Smooth muscle cell (in vitro differentiated cells): ENCODE data around the gene CNTNAP2. TPM values are rescaled to one million over a fixed set of nuclear protein-coding genes. Genes with fewer than 3 reads are reported as not detected.

Experiments
- DNase-seq: peaks from one replicate; lab custom pipeline; 2025; ENCODE audit not compliant: unreplicated experiment; lab: John Stamatoyannopoulos, UW
- H2AFZ ChIP-seq: fragments of 200-600 bp; sonication (generic); 2 replicates; pipeline ENCODE4 v1.6.0; 2016; ENCODE audit warnings: antibody characterized with exemption, low read depth, mild to moderate bottlenecking
- H3F3A ChIP-seq: fragments of 200-600 bp; sonication (generic); 2 replicates; pipeline ENCODE4 v1.6.0; 2017; ENCODE audit warnings: antibody characterized with exemption, low read depth
- H3K27ac ChIP-seq: fragments of 200-600 bp; sonication (generic); 2 replicates; pipeline ENCODE4 v1.5.1; 2016; ENCODE audit warnings: low read depth, mild to moderate bottlenecking
- H3K27me3 ChIP-seq: fragments of 200-600 bp; sonication (generic); 2 replicates; pipeline ENCODE4 v1.6.1; 2016; ENCODE audit warnings: low read depth, mild to moderate bottlenecking
- H3K36me3 ChIP-seq: fragments of 200-600 bp; sonication (generic); 2 replicates; pipeline ENCODE4 v1.5.1; 2016; ENCODE audit warnings: low read depth
- H3K4me1 ChIP-seq: fragments of 200-600 bp; sonication (generic); 2 replicates; pipeline ENCODE4 v1.5.1; 2016; ENCODE audit warnings: low read depth
- H3K4me2 ChIP-seq: fragments of 200-600 bp; sonication (generic); 2 replicates; pipeline ENCODE4 v1.6.0; 2016; ENCODE audit warnings: mild to moderate bottlenecking
- H3K4me3 ChIP-seq: fragments of 200-600 bp; sonication (generic); 2 replicates; pipeline ENCODE4 v1.5.1; 2016; ENCODE audit warnings: mild to moderate bottlenecking
- H3K79me2 ChIP-seq: fragments of 200-600 bp; sonication (generic); 2 replicates; pipeline ENCODE4 v1.6.0; 2016; ENCODE audit warnings: low read depth, mild to moderate bottlenecking
- H3K9ac ChIP-seq: fragments of 200-600 bp; sonication (generic); 2 replicates; pipeline ENCODE4 v1.6.0; 2016; ENCODE audit warnings: low read depth
- H3K9me3 ChIP-seq: fragments of 200-600 bp; sonication (generic); replicated peaks from 2 replicates; pipeline ENCODE4 v1.5.1; 2016; ENCODE audit warnings: low read depth
- H4K20me1 ChIP-seq: fragments of 200-600 bp; sonication (generic); 2 replicates; pipeline ENCODE4 v1.6.0; 2016; ENCODE audit warnings: low read depth
- CTCF ChIP-seq: fragments of 200-600 bp; sonication (generic); IDR thresholded peaks from 2 replicates; pipeline ENCODE4 v1.5.1; 2017; ENCODE audit warnings: borderline replicate concordance, mild to moderate bottlenecking, antibody characterized with exemption; ENCODE audit not compliant: insufficient read depth, poor library complexity, severe bottlenecking
- WGBS: methylation state at CpG from one replicate; pipeline ENCODE4 v1.1.7; 2016; ENCODE audit warnings: low lambda C conversion rate; 5-methylcytosine and 5-hydroxymethylcytosine counted together
- polyA plus RNA-seq: library from polyadenylated mRNA; unstranded; fragments of >200 nt; fragmentation: Nextera tagmentation; extraction: Ambion mirVana; gene quantifications from 2 replicates; pipeline ENCODE4 v1.2.1, GENCODE V29; 2016
- total RNA-seq: library from RNA; depleted of rRNA; stranded (reverse); fragments of >200 nt; gene quantifications from 2 replicates; pipeline ENCODE4 v1.2.3, GENCODE V29; 2014

Gene CNTNAP2
- total and polyA plus RNA-seq, 2 experiments from 2014 or later, result 1.7 to 9.0 TPM

- Histone ChIP-seq H3K4me3 (no peak overlapping the region), H4K20me1 (no peaks in the 10 kb centered on the region), H3F3A (no peaks in the 10 kb centered on the region), H3K27me3 (no peaks in the 10 kb centered on the region), H3K9ac (no peak overlapping the region), H3K4me1 (no peaks in the 10 kb centered on the region), H2AFZ (no peak overlapping the region), H3K36me3 (no peaks in the 10 kb centered on the region), H3K79me2 (no peaks in the 10 kb centered on the region), H3K9me3 (no peaks in the 10 kb centered on the region), H3K4me2 (no peak overlapping the region), H3K27ac (no peak overlapping the region)
- TF ChIP-seq CTCF, result no peak
- 82% methylated on average over 12 of the region's 12 CpGs for WGBS
- DNase-seq, result no peak
Observed at GRCh38 chr7:146781352-146782116, 664.9 kb downstream of the CNTNAP2 start.

- H3K4me1 ChIP-seq, result peaks cover 11% of the 10 kb centered on the region
- H3K27me3 ChIP-seq, result no peaks in the 10 kb centered on the region
- no peaks in the 10 kb centered on the region for H3K36me3 ChIP-seq
- DNase-seq, result no peak
- no peaks in the 10 kb centered on the region for H4K20me1 ChIP-seq
- H3K4me2 ChIP-seq, result no peak overlapping the region
- no peaks in the 10 kb centered on the region for H3K9me3 ChIP-seq
- no peak overlapping the region for H3K27ac ChIP-seq
- H3K4me3 ChIP-seq, result no peak overlapping the region
- TF ChIP-seq CTCF, result no peak
- H3F3A ChIP-seq, result no peaks in the 10 kb centered on the region
- H2AFZ ChIP-seq, result no peak overlapping the region
- no peaks in the 10 kb centered on the region for H3K79me2 ChIP-seq
- WGBS, result 92% methylated on average over 18 of the region's 18 CpGs
- H3K9ac ChIP-seq, result no peak overlapping the region
Observed at GRCh38 chr7:146787266-146787665, 670.7 kb downstream of the CNTNAP2 start.

GRCh38 chr7:146788008-146788407, 671.4 kb downstream of the CNTNAP2 start:
- WGBS, result 89% methylated on average over 15 of the region's 15 CpGs
- Histone ChIP-seq H3K79me2 (no peaks in the 10 kb centered on the region), H3K4me1 (peaks cover 14% of the 10 kb centered on the region), H3F3A (no peaks in the 10 kb centered on the region), H2AFZ (no peak overlapping the region), H3K4me2 (no peak overlapping the region), H3K9me3 (no peaks in the 10 kb centered on the region), H3K27ac (no peak overlapping the region), H4K20me1 (no peaks in the 10 kb centered on the region), H3K27me3 (no peaks in the 10 kb centered on the region), H3K36me3 (no peaks in the 10 kb centered on the region), H3K4me3 (no peak overlapping the region), H3K9ac (no peak overlapping the region)
- no peak for DNase-seq
- TF ChIP-seq CTCF, result no peak
